Activated T-cell treated with anti-CD3 and anti-CD28 coated beads for 48 hours (primary cell): ENCODE data around the gene NEK7.
"Not testable (repeated sequence)": the region's sequence is repeated elsewhere in the genome, so short reads cannot be mapped to it uniquely, and the experiment has no call there.

ENCODE experiments used
- DNase-seq: peaks from one replicate; pipeline ENCODE4 v3.0.0-alpha.2; 2020; ENCODE audit warnings: low read depth

The NEK7 gene

DNA sequence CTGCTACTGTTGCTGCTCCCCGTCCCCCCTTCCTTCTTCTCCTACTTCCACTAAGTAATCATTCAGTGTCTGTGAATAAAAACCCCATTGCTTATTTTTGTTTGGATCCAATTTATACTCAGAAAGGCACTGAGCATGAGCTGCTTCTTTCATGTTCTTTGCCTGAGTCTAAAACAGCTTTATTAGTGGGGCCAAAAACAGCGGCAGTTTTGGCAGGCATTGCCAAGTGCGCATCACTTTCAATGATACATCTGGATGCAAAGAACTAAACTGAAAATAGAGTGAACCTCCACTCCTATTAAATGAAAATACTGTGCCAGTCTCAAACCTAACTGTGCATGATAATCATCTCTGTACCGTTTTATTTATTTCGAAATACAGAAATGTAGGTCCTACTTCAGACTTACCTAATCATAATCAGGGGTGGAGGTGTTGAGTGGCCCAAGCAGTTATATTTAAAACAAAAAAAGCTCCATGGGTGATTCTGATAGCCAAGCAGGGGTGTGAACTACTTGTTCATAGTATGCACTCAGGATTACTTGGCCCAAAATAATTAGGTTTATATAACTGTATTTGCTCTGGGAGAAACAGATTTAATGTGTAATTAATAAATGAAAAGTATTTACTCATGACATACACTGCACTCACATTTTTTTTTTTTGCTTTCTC, 48.4 kb downstream of the NEK7 start:
- no peak for DNase-seq

DNA sequence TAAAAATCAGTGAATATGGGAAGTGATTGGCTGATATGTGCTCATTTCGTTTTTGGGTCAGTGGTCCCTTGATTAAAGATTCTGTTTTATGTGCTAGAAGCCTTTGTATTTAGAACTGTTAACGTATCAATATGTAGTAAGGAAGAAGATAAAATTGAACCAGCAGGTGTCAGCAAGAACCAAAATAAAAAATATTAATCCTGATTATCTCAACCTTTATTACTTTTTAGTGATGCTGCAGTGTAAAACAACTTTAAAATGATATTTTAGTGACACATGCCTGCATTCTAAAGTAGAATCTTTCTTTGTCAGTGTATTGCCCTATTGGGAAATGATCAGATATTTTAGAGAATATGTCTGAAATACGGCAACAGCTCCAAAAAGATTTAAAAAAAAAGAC, 49.5 kb downstream of the NEK7 start:
- DNase-seq = no peak

GRCh38 chr1:198211696-198212095, 54.9 kb downstream of the NEK7 start:
- no peak for DNase-seq

GRCh38 chr1:198212126-198212525, 55.3 kb downstream of the NEK7 start:
- no peak for DNase-seq

- no peak for DNase-seq
Measured at GRCh38 chr1:198212675-198213074, 55.9 kb downstream of the NEK7 start.

DNA sequence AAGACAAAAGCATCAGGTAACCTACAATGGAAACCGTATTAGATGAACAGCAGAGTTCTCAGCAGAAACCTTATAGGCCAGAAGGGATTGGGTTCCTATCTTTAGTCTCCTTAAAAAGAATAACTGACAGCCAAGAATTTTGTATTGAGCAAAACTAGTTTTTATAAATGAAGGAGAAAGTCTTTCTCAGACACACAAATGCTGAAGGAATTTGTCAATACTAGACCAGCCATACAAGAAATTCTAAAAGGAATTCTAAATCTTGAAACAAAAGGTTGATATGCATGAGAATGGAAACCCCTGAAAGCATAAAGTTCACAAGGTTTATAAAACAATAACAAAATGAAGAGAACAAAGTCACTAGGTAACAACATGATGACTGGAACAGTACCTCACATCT, 58.1 kb downstream of the NEK7 start:
- no peak for DNase-seq

- no peak for DNase-seq
Measured at GRCh38 chr1:198220428-198220827, 63.6 kb downstream of the NEK7 start.

- DNase-seq = not testable (repeated sequence)
Measured at GRCh38 chr1:198227010-198227409, 70.2 kb downstream of the NEK7 start.

- DNase-seq = not testable (repeated sequence)
Measured at GRCh38 chr1:198227454-198227853, 70.7 kb downstream of the NEK7 start.

GRCh38 chr1:198228925-198229324, 72.1 kb downstream of the NEK7 start:
- no peak for DNase-seq

GRCh38 chr1:198231779-198232178, 75.0 kb downstream of the NEK7 start:
- DNase-seq = no peak

- no peak for DNase-seq
Measured at GRCh38 chr1:198232378-198232777, 75.6 kb downstream of the NEK7 start.

DNA sequence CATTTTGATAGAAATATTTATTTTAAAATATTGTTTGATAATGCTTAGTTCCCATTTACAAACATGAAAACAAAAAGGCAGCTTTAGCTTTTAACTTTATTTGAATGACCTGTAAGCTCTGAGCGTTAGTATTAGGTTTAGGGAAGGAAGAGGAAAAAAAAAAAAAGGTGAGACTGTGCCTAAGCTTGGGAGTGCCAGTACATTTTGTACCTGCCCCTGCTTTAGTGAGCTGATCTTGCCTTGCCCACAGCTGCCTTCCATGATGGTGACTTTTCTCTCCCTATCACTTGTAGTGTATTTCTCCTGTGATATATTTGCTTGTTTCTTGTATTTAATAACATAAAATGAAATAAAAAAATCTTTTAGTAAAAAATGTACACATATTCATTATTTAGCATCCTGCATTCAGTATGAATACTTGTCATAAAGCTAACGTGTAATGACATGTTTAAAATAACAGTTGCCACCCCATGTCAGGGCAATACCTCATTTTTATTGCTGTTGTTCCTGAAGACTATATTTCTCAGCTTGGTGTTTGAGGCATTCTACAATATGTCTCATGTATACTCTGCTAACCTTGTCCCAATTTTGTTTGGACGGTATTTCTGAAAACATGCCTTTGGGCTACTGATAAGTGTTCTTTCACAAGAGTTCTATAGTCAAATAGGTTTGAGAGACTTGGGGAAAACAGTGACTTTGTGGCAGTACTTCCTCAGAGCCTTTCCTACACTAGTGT, 76.3 kb downstream of the NEK7 start:
- no peak for DNase-seq

DNA sequence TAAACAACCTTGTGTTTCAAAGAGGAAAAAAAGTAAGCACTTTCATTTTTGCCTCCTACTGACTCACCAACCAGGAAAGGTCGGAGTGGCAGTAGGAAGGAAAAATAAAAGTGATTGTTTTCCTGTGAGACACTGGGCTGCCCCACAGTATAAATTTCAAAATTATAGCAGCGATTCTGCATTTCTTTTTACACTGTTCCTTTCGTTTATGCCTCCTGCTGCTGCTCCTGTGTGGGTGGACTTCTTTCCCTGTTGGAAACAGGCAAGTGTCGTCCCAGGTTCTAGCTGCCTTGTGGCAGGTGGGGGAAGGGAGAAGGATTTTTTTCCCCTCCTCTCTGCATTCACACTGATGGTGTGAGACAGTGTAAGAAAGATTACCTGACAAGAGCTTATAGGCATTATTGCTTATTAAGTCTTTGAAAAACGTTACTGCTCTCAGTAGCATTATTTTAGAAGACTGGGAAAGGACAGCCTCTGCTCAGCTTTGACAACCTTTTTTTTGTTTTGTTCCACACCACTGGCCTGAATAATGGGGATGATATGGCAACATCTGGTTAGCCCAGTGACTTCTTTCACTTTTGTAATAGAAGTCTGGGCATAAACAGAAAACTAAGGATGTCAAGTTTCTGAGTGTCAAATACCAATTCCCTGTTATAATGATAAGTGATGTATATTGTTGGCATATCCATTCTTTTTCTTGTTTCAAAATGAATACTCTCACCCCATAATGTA, 77.9 kb downstream of the NEK7 start:
- no peak for DNase-seq

GRCh38 chr1:198238121-198238520, 81.3 kb downstream of the NEK7 start:
- no peak for DNase-seq

DNA sequence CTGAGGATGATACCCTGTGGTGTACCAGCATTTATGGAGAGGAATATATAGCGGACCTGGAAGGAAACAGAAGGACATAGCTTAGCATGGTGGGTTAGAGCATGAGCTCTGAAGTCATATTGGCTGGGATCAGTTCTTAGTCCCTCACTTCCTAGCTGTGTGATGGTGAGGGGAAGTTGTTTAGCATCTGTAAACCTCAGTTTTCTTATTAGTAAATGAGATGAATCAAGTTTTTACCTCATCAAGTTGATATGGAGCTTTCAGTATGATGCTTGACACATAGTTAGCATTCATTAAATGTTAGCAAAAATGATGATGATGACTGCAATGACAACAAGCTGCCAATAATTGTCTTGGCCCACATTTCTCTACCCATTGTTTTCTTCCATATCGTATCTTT, 84.8 kb downstream of the NEK7 start:
- no peak for DNase-seq

DNA sequence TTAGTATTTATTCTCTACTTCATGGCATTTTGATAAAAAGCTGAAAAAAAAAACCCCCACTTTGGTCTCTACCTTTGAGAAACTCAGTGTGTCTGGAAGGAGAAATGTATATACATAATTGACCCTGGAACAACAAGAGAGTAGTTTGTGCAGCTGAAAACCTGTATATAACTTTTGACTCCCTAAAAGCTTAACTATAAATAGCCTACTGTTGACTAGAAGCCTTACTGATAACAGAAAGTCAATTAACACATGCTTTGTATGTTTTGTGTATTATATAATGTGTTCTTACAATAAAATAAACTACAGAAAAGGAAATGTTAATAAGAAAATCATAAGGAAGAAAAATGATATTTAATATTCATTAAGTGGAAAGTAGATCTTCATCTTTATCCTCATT, 88.0 kb downstream of the NEK7 start:
- no peak for DNase-seq

DNA sequence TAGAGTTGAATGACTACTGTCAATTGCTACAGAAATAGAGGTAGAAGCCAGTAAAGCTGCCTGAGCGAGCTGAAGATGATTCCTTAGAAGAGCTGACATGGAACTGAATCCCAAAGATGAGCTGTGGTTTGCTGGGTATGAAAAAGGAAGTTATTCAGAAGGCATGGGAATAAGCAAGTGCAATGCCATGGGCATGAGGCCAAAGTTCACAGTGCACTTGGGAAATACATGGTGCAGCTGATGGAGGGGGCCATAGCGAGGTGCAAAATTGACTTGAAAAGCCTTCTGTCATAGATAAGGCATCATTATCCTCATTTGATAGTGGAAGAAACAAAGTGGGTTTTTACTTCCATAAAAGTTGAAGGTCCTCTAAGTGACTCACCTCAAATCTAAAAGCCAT, 88.6 kb downstream of the NEK7 start:
- DNase-seq = no peak

DNA sequence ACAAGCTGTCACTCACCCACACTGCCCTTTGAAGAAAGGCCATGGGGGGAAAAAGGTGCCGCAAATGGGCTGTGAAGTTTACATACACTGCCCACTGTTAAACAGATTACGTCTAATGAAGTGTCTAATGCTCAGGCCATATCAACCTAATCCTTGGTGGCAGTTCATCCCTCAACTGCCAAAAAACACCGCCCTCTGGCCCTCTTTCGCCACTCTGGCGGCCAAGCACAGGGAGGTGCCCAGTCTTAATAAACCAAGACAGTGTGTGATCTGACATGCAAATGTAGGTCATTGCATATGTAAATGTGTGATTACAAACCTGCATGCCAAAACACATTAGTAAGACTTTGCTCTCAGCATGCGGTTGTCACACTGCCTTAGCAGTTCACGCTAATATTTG, 89.5 kb downstream of the NEK7 start:
- no peak for DNase-seq

DNA sequence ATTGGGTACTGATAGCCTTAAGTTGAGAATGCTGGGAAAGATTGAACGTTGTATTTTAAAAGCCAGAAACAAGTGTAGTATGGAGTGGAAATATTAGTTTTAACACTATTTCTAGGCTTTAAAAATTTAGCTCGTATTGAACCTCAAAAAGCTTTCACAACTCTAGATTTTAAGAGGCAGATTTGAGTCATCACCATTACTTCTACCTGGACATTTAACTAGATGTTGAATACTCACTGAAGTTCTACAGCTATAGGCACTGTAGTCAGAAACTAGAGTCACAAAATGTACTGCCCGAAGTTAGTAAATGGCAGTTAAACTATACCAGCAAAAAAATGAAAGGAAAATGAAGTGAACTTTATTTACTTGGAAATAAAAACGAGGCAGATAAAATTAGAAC, 96.5 kb downstream of the NEK7 start:
- DNase-seq = no peak

- DNase-seq = no peak
Measured at GRCh38 chr1:198253668-198254067, 96.9 kb downstream of the NEK7 start.

DNA sequence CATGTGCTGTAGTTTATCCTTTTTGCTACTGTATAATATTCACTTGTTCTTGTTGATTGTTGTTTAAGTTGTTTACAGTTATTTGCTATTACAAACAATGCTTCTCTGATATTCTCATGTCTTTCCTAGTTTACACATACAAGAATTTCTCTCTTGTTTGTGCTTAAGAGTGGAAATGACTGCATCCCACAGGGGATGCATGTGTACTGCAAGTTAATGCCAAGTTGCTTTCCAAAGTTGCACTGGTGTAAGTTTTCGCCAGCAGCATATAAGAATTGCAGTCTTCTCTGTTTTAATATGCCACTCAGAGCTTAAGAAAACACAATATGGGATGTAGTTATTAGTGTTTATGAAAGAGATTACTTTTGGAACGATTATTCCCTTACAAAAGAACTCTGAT, 97.7 kb downstream of the NEK7 start:
- DNase-seq = no peak

DNA sequence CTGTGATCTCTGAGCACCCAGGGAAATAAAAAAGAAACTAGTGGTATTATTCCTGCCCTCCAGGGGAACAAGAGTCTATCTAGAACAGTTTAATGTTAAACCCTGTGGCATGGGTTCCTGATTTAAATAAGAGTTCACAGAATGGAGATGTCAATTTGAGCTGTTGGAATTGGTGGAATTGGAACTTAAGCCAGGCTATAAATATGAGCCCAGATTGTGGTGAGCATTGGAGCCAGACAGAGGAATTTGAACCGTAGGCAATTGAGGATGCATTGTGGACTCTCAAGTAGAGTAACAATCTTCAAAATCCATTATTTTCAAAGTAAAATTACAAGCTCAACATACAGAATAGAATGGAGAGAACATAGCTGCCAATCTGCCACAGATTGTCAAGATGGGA, 98.2 kb downstream of the NEK7 start:
- DNase-seq = no peak
